KMS-11 (cell line): ENCODE measurements around the gene EMC1.
A peak's percentile ranks its signal among the peaks of the same experiment; 100 is the strongest.

Experiments
- H2AFZ ChIP-seq: fragments of 200-600 bp; sonication (generic); 2 replicates; pipeline ENCODE4 v1.6.1; 2016; ENCODE audit warnings: antibody characterized with exemption, mixed run types, low read depth
- H3K27ac ChIP-seq: fragments of 200-600 bp; sonication (generic); 2 replicates; pipeline ENCODE4 v1.6.1; 2016; ENCODE audit warnings: mild to moderate bottlenecking, mixed run types
- H3K27me3 ChIP-seq: fragments of 200-600 bp; sonication (generic); 2 replicates; pipeline ENCODE4 v1.6.1; 2017; ENCODE audit warnings: mild to moderate bottlenecking, low read depth, mixed run types, moderate library complexity; ENCODE audit not compliant: insufficient read depth
- H3K36me3 ChIP-seq: fragments of 200-600 bp; sonication (generic); 2 replicates; pipeline ENCODE4 v1.6.1; 2017; ENCODE audit warnings: mild to moderate bottlenecking, mixed run types; ENCODE audit not compliant: insufficient read depth
- H3K4me1 ChIP-seq: fragments of 200-600 bp; sonication (generic); 2 replicates; pipeline ENCODE4 v1.6.1; 2016; ENCODE audit warnings: mild to moderate bottlenecking, low read depth, mixed run types; ENCODE audit not compliant: poor library complexity, severe bottlenecking
- H3K4me2 ChIP-seq: fragments of 200-600 bp; sonication (generic); 2 replicates; pipeline ENCODE4 v1.7.0; 2016; ENCODE audit warnings: mild to moderate bottlenecking, mixed run types
- H3K4me3 ChIP-seq: fragments of 200-600 bp; sonication (generic); IDR thresholded peaks from 2 replicates; pipeline ENCODE4 v1.6.1; 2017; ENCODE audit warnings: low read depth, low read length, mixed read lengths; ENCODE audit not compliant: insufficient read depth
- H3K79me2 ChIP-seq: fragments of 200-600 bp; sonication (generic); 2 replicates; pipeline ENCODE4 v1.6.1; 2016; ENCODE audit warnings: low read depth, mixed run types; ENCODE audit not compliant: insufficient read depth
- H3K9ac ChIP-seq: fragments of 200-600 bp; sonication (generic); 2 replicates; pipeline ENCODE4 v1.6.1; 2016; ENCODE audit warnings: mild to moderate bottlenecking, mixed run types
- H4K20me1 ChIP-seq: fragments of 200-600 bp; sonication (generic); 2 replicates; pipeline ENCODE4 v1.6.1; 2016; ENCODE audit warnings: mild to moderate bottlenecking, mixed run types; ENCODE audit not compliant: insufficient read depth
- CTCF ChIP-seq: fragments of 200-600 bp; sonication (generic); conservative IDR thresholded peaks from 2 replicates; pipeline ENCODE4 v1.6.1; 2017; ENCODE audit warnings: low read depth, mild to moderate bottlenecking, antibody characterized with exemption, low read length, moderate library complexity, mixed read lengths

EMC1 gene

GRCh38 chr1:19179597-19180264 is 71.6 kb downstream of the EMC1 start:
- no peak overlapping the region for H3K9ac ChIP-seq
- no peaks in the 10 kb centered on the region for H4K20me1 ChIP-seq
- no peak overlapping the region for H2AFZ ChIP-seq
- H3K4me1 ChIP-seq = no peaks in the 10 kb centered on the region
- H3K36me3 ChIP-seq = peaks cover 10% of the 10 kb centered on the region; the same call in 1 of the 2 replicates
- no peak overlapping the region for H3K27ac ChIP-seq
- 0 out of 2 replicates have a peak, but pooled peaks have one; percentile 21 for TF ChIP-seq CTCF
- no peak overlapping the region for H3K4me2 ChIP-seq
- no peaks in the 10 kb centered on the region for H3K27me3 ChIP-seq
- H3K79me2 ChIP-seq = no peaks in the 10 kb centered on the region
- H3K4me3 ChIP-seq = no peak overlapping the region

DNA sequence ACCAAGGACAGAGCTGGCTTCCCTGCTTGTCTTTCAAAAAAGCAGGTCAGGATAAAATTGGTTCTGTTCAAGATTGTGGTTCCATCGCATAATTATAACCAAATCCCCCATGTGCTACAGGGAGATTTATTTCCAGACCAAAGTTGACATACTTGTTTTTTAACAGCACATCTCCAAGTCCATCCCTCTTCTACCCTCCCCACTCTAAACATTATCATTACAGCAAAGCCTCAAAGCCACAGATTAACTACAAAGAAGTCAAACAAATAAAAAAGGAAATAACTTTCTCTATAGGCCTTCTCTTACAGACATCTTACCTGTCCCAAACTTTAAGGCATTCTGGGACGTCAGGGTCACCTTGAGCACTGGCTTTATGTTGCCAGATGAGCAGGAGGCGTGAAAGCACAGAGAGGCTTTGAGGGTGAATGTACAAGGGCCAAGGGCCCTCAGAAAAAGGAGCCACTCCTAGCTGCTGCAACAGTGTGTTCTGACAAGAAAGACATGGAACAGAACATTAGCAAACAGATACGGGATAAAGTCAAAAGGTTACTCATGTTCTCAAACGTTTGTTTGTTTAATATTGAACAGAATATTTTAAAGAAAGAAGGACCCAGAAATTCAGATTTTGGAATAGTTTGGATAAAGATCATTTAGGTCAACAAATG is 72.5 kb downstream of the EMC1 start:
- Histone ChIP-seq H3K4me1 (no peaks in the 10 kb centered on the region), H3K9ac (no peak overlapping the region), H3K79me2 (no peaks in the 10 kb centered on the region), H3K27me3 (no peaks in the 10 kb centered on the region), H3K4me3 (no peak overlapping the region), H4K20me1 (no peaks in the 10 kb centered on the region), H2AFZ (no peak overlapping the region), H3K27ac (no peak overlapping the region), H3K4me2 (no peak overlapping the region), H3K36me3 (peaks cover 8% of the 10 kb centered on the region; the same call in 1 of the 2 replicates)
- TF ChIP-seq CTCF = no peak

DNA sequence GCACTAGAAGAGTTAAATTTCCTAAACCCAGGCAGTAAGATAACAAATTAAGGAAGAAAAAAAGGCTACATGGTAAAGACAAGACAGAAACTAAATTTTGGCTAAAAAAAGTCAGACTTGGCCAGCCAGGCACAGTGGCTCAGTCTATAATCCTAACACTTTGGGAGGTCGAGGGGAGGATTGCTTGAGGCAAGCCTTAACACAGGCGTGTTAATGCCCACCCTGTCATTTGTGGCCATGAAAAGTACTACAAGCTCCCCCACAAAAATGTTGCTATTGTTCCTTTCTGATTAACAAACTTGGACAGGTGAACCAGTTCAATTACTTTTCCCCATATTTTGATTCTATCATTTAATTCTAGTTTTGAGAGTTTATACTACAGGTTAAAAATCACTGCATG is 73.5 kb downstream of the EMC1 start:
- Histone ChIP-seq H3K79me2 (no peaks in the 10 kb centered on the region), H3K27me3 (no peaks in the 10 kb centered on the region), H3K4me1 (no peaks in the 10 kb centered on the region), H3K9ac (no peak overlapping the region), H4K20me1 (no peaks in the 10 kb centered on the region), H3K4me2 (no peak overlapping the region), H2AFZ (no peak overlapping the region), H3K36me3 (peaks cover 4% of the 10 kb centered on the region; the same call in 1 of the 2 replicates), H3K4me3 (no peak overlapping the region), H3K27ac (no peak overlapping the region)
- no peak for TF ChIP-seq CTCF

DNA sequence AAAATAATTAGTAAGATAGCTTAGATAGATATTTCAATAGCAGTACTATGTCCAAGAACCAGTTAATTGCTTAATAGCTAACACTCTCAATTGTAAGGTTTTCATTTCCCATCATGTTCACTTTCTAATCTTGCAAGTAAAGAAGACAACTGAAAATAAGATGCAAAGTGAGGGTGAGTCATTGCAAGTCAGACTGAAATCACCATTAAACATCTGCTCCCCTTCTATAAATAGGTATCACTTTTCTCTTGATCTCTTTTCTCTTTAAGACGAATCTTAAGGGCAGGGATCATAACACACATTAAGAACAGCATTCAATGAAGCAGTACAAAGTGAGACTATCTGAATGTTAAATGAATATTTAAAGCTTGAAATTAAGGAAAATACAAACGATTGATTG is 81.7 kb downstream of the EMC1 start:
- no peak overlapping the region for H3K27ac ChIP-seq
- no peak for TF ChIP-seq CTCF
- peaks cover 5% of the 10 kb centered on the region for H3K4me1 ChIP-seq
- H2AFZ ChIP-seq = no peak overlapping the region
- peaks cover 3% of the 10 kb centered on the region; the same call in 1 of the 2 replicates for H3K36me3 ChIP-seq
- no peak overlapping the region for H3K4me3 ChIP-seq
- H3K27me3 ChIP-seq = no peaks in the 10 kb centered on the region
- no peak overlapping the region for H3K9ac ChIP-seq
- no peaks in the 10 kb centered on the region for H4K20me1 ChIP-seq
- H3K79me2 ChIP-seq = no peaks in the 10 kb centered on the region
- H3K4me2 ChIP-seq = no peak overlapping the region
